ENCODE results near the gene TIMP2.

The TIMP2 gene

DNA sequence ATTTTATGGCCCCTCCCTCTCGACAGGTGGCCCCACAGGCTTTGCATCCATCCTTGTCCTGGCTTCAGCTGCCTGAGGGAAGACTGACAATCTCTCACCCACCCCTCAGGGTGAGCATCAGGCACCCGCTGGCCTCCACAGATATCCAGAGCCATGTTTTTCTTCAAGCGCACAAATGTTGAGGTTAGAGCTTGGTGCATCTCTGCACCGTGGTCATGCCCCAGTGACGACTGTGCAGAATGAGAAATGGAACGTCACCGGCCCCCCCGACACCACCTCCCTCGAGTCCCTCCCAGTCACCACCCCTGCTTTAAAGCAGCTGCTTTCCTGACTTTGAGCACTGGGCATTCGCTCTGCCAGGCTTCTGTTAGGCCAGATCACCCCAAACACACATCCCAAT lies 19.8 kb upstream of the TIMP2 start:
- Histone ChIP-seq H3K4me2 (ENCODE audit: low read length) (no peak overlapping the region), H4K20me1 (ENCODE audit: control insufficient read depth, insufficient read depth, low read depth, low read length) (no peaks in the 10 kb centered on the region), H3K4me1 (ENCODE audit: control insufficient read depth, low read length) (no peaks in the 10 kb centered on the region), H3K4me3 (ENCODE audit: low read length) (no peak overlapping the region), H3K79me2 (ENCODE audit: control insufficient read depth, low read length) (no peaks in the 10 kb centered on the region), H3F3A (ENCODE audit: control insufficient read depth, insufficient read depth) (no peaks in the 10 kb centered on the region), H3K27ac (ENCODE audit: low read depth, low read length) (no peak overlapping the region), H3K36me3 (ENCODE audit: control insufficient read depth, low read length) (no peaks in the 10 kb centered on the region), H3K27me3 (ENCODE audit: control insufficient read depth, low read length) (peaks cover 12% of the 10 kb centered on the region), H3K9me3 (ENCODE audit: control insufficient read depth, insufficient read depth, low read length) (no peaks in the 10 kb centered on the region), H3K9me2 (replicated peaks; ENCODE audit: control insufficient read depth, low read length) (no peaks in the 10 kb centered on the region)
- TF ChIP-seq, protein P1, sequence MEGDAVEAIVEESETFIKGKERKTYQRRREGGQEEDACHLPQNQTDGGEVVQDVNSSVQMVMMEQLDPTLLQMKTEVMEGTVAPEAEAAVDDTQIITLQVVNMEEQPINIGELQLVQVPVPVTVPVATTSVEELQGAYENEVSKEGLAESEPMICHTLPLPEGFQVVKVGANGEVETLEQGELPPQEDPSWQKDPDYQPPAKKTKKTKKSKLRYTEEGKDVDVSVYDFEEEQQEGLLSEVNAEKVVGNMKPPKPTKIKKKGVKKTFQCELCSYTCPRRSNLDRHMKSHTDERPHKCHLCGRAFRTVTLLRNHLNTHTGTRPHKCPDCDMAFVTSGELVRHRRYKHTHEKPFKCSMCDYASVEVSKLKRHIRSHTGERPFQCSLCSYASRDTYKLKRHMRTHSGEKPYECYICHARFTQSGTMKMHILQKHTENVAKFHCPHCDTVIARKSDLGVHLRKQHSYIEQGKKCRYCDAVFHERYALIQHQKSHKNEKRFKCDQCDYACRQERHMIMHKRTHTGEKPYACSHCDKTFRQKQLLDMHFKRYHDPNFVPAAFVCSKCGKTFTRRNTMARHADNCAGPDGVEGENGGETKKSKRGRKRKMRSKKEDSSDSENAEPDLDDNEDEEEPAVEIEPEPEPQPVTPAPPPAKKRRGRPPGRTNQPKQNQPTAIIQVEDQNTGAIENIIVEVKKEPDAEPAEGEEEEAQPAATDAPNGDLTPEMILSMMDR (IDR thresholded peaks at IDR 0.05; ENCODE audit: low read depth, low read length, poor library complexity, severe bottlenecking) = no peak
- TF ChIP-seq EZH2phosphoT487 (IDR thresholded peaks at IDR 0.05; ENCODE audit: borderline replicate concordance, low read length) = no peak

DNA sequence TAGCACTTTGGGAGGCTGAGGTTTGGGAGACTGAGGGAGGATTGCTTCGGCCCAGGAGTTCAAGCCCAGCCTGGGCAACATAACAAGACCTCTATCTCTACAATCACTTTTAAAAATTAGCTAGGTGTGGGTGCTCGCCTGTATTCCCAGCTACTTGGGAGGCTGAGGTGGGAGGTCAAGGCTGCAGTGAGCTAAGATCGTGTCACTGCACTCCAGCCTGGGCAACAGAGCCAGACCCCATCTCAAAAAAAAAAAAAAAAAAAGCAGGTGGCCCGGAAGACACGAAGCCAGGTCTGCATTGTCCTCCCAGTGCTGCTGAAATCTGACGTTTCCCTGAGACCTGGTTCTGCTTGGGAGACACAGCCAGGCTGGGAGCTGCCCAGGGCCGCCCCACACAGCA lies 18.8 kb upstream of the TIMP2 start:
- H3K36me3 ChIP-seq (ENCODE audit: control insufficient read depth, low read length) = no peaks in the 10 kb centered on the region
- H3K9me2 ChIP-seq (replicated peaks; ENCODE audit: control insufficient read depth, low read length) = no peaks in the 10 kb centered on the region
- H3K9me3 ChIP-seq (ENCODE audit: control insufficient read depth, insufficient read depth, low read length) = no peaks in the 10 kb centered on the region
- H3K27ac ChIP-seq (ENCODE audit: low read depth, low read length) = no peak overlapping the region
- no peaks in the 10 kb centered on the region for H3K79me2 ChIP-seq (ENCODE audit: control insufficient read depth, low read length)
- H3K4me1 ChIP-seq (ENCODE audit: control insufficient read depth, low read length) = no peaks in the 10 kb centered on the region
- no peaks in the 10 kb centered on the region for H4K20me1 ChIP-seq (ENCODE audit: control insufficient read depth, insufficient read depth, low read depth, low read length)
- H3K4me2 ChIP-seq (ENCODE audit: low read length) = no peak overlapping the region
- peaks cover 12% of the 10 kb centered on the region for H3K27me3 ChIP-seq (ENCODE audit: control insufficient read depth, low read length)
- H3K4me3 ChIP-seq (ENCODE audit: low read length) = no peak overlapping the region
- H3F3A ChIP-seq (ENCODE audit: control insufficient read depth, insufficient read depth) = no peaks in the 10 kb centered on the region
- TF ChIP-seq, protein P1 (IDR thresholded peaks at IDR 0.05; ENCODE audit: low read depth, low read length, poor library complexity, severe bottlenecking) = no peak
- TF ChIP-seq EZH2phosphoT487 (IDR thresholded peaks at IDR 0.05; ENCODE audit: borderline replicate concordance, low read length) = no peak

DNA sequence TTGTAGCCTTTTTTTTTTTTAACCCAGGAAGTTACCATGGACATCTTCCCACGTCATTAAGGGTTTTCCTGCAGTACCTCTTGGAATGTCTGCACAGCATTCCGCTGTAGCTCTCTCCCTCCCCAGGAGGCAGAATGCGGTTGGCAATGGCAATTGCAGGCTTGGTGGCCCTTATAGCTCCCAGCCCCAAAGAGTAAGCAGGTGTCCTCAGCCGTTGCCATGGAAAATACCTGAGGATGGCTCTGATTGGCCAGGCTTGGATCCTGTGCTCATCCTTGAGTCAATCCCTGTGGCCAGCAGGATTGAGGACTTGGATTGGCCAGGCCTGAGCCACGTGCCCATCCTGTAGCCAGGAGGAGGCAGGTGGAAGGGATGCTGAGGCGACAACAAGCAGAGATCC lies 15.5 kb upstream of the TIMP2 start:
- H3K4me3 ChIP-seq (ENCODE audit: low read length) = no peak overlapping the region
- no peak overlapping the region for H3K4me2 ChIP-seq (ENCODE audit: low read length)
- no peaks in the 10 kb centered on the region for H3K79me2 ChIP-seq (ENCODE audit: control insufficient read depth, low read length)
- no peaks in the 10 kb centered on the region for H3K9me2 ChIP-seq (replicated peaks; ENCODE audit: control insufficient read depth, low read length)
- no peaks in the 10 kb centered on the region for H3K4me1 ChIP-seq (ENCODE audit: control insufficient read depth, low read length)
- H3K27ac ChIP-seq (ENCODE audit: low read depth, low read length) = no peak overlapping the region
- H3K36me3 ChIP-seq (ENCODE audit: control insufficient read depth, low read length) = no peaks in the 10 kb centered on the region
- TF ChIP-seq, protein P1 (IDR thresholded peaks at IDR 0.05; ENCODE audit: low read depth, low read length, poor library complexity, severe bottlenecking) = no peak
- TF ChIP-seq EZH2phosphoT487 (IDR thresholded peaks at IDR 0.05; ENCODE audit: borderline replicate concordance, low read length) = no peak
- no peaks in the 10 kb centered on the region for H3F3A ChIP-seq (ENCODE audit: control insufficient read depth, insufficient read depth)
- H4K20me1 ChIP-seq (ENCODE audit: control insufficient read depth, insufficient read depth, low read depth, low read length) = no peaks in the 10 kb centered on the region
- H3K9me3 ChIP-seq (ENCODE audit: control insufficient read depth, insufficient read depth, low read length) = no peaks in the 10 kb centered on the region
- H3K27me3 ChIP-seq (ENCODE audit: control insufficient read depth, low read length) = peaks cover 12% of the 10 kb centered on the region

DNA sequence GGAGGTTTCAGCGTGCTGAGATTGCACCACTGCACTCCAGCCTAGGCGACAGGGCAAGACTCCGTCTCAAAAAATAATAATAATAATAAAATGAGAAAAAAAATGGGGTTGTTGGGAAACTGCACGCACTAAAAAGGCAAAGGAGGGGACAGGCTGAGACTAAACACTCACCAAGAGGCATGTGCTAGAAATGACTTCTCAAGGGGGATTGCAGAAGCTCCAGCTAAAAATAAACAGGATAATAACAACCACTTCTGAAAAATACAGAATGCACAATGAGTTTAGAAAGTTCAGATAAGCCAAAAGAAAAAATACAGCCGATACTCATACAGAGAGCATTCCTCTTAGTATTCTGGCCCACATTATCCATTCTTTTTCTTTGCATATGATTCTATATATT lies 15.1 kb upstream of the TIMP2 start:
- Histone ChIP-seq H3K4me3 (ENCODE audit: low read length) (no peak overlapping the region), H3K9me3 (ENCODE audit: control insufficient read depth, insufficient read depth, low read length) (no peaks in the 10 kb centered on the region), H3K27ac (ENCODE audit: low read depth, low read length) (no peak overlapping the region), H3K4me1 (ENCODE audit: control insufficient read depth, low read length) (no peaks in the 10 kb centered on the region), H3K9me2 (replicated peaks; ENCODE audit: control insufficient read depth, low read length) (no peaks in the 10 kb centered on the region), H3K4me2 (ENCODE audit: low read length) (no peak overlapping the region), H3F3A (ENCODE audit: control insufficient read depth, insufficient read depth) (no peaks in the 10 kb centered on the region), H3K36me3 (ENCODE audit: control insufficient read depth, low read length) (no peaks in the 10 kb centered on the region), H3K27me3 (ENCODE audit: control insufficient read depth, low read length) (peaks cover 12% of the 10 kb centered on the region), H4K20me1 (ENCODE audit: control insufficient read depth, insufficient read depth, low read depth, low read length) (no peaks in the 10 kb centered on the region), H3K79me2 (ENCODE audit: control insufficient read depth, low read length) (no peaks in the 10 kb centered on the region)
- TF ChIP-seq, protein P1 (IDR thresholded peaks at IDR 0.05; ENCODE audit: low read depth, low read length, poor library complexity, severe bottlenecking) = no peak
- no peak for TF ChIP-seq EZH2phosphoT487 (IDR thresholded peaks at IDR 0.05; ENCODE audit: borderline replicate concordance, low read length)

All from DOHH2 (cell line).